Kidney (tissue), 22 donors: Measurements from ENCODE around the gene NEURL1B. TPM values are rescaled to one million over a fixed set of nuclear protein-coding genes. Genes with fewer than 3 reads are reported as not detected.

Experiments
- DNase-seq, 5 donors: peaks; one replicate each; pipeline ENCODE4 v3.0.0-alpha.2; 2013 to 2020
- FAIRE-seq: peaks from 2 replicates; lab custom pipeline; 2012; peaks lifted over from hg19 to GRCh38; lab: Jason Lieb, UNC
- H3K27ac ChIP-seq, 2 donors: one replicate each; pipeline ENCODE4 v1.7.0; 2013; ENCODE audit warnings: low read depth in 2 of 2, low read length in 2 of 2, inconsistent platforms in 1 of 2
- H3K27me3 ChIP-seq: one replicate; pipeline ENCODE4 v1.7.1; 2013; ENCODE audit warnings: low read length, inconsistent platforms; ENCODE audit not compliant: control insufficient read depth, insufficient read depth
- H3K36me3 ChIP-seq, 3 donors: one replicate each; pipeline versions ENCODE4 v1.7.0 to v1.7.1; 2013; ENCODE audit warnings: low read length in 3 of 3, control low read depth in 1 of 3, inconsistent platforms in 1 of 3; ENCODE audit not compliant: insufficient read depth in 3 of 3, control insufficient read depth in 2 of 3
- H3K4me1 ChIP-seq, 3 donors: one replicate each; pipeline versions ENCODE4 v1.7.0 to v1.7.1; 2013; ENCODE audit warnings: low read length in 3 of 3, inconsistent platforms in 1 of 3, low read depth in 1 of 3; ENCODE audit not compliant: control insufficient read depth in 2 of 3, insufficient read depth in 2 of 3
- H3K4me3 ChIP-seq, 3 donors: one replicate each; pipeline versions ENCODE4 v1.7.0 to v1.8.1; 2013; ENCODE audit warnings: low read length in 3 of 3, control low read depth in 1 of 3, inconsistent platforms in 1 of 3
- H3K9ac ChIP-seq, 3 donors: one replicate each; pipeline versions ENCODE4 v1.7.0 to v1.7.1; 2013; ENCODE audit warnings: low read length in 3 of 3, control low read depth in 1 of 3, inconsistent platforms in 1 of 3
- H3K9me3 ChIP-seq, 3 donors: one replicate each; pipeline versions ENCODE4 v1.7.0 to v1.7.1; 2013; ENCODE audit warnings: low read length in 3 of 3, control low read depth in 1 of 3, inconsistent platforms in 1 of 3; ENCODE audit not compliant: control insufficient read depth in 2 of 3, insufficient read depth in 1 of 3
- CTCF ChIP-seq: IDR thresholded peaks from 3 replicates; pipeline ENCODE4 v1.5.1; 2012; ENCODE audit warnings: mild to moderate bottlenecking, moderate library complexity, borderline replicate concordance; ENCODE audit not compliant: insufficient read depth; ENCODE audit errors: extremely low read depth
- intact Hi-C: fragments of 100-400 bp; cut with DNase I; formaldehyde crosslinking; loops from one replicate; pipeline ENCODE4 v1.11.1; 2022
- long read RNA-seq, 10 donors: library from polyadenylated mRNA in 1 of 10; unstranded in 1 of 10; transcript quantifications; one replicate each; pipeline ENCODE4 v2.0.0 and lab custom pipeline, GENCODE V29; 2021 to 2026
- polyA plus RNA-seq: library from polyadenylated mRNA; stranded (reverse); fragments of 350-450 nt; fragmentation: Illumina TruSeq; extraction: RNeasy Lipid Tissue Mini Kit (QIAGEN cat#74804); gene quantifications from one replicate; pipeline ENCODE4 v1.2.3, GENCODE V29; 2014; ENCODE audit warnings: low read depth, low replicate concordance; ENCODE audit not compliant: insufficient read depth
- total RNA-seq: library from RNA; stranded (reverse); fragmentation: NEBNext Ultra II Directional; extraction: Animal tissue kit (Norgen Biotek cat#: 25700); gene quantifications from one replicate; pipeline ENCODE4 v1.2.1, GENCODE V29; 2021
- donor health status: control.
- donor health status: control.
- donor health status: control.
- donor health status: control.
- donor health status: control.
- donor health status: DM: yes; HTN: yes; CAD: no.
- donor health status: Normal renal cell carcinoma (clear cell type).

Gene NEURL1B
- total RNA-seq (42.6 TPM), polyA plus RNA-seq (5.4 TPM)
- long read RNA-seq, donor 1, full-length matches to known transcripts: 1 of 1 reads
- long read RNA-seq, donor 1, partial matches to known transcripts: 0 of 1 reads
- long read RNA-seq, donor 1, other reads (novel, unspliced or antisense): 0 of 1 reads
- long read RNA-seq, donor 2: 0 reads
- long read RNA-seq, donor 3, full-length matches to known transcripts: 1 of 132 reads
- long read RNA-seq, donor 3, partial matches to known transcripts: 131 of 132 reads
- long read RNA-seq, donor 3, other reads (novel, unspliced or antisense): 0 of 132 reads
- long read RNA-seq, donor 4: 0 reads
- long read RNA-seq, donor 5: 0 reads
- long read RNA-seq, donor 6: 0 reads
- long read RNA-seq, donor 7, partial matches to known transcripts: 1 of 22 reads
- long read RNA-seq, donor 7, other reads (novel, unspliced or antisense): 21 of 22 reads
- long read RNA-seq, donor 8, full-length matches to known transcripts: 1 of 1 reads
- long read RNA-seq, donor 8, partial matches to known transcripts: 0 of 1 reads
- long read RNA-seq, donor 8, other reads (novel, unspliced or antisense): 0 of 1 reads
- long read RNA-seq, donor 9, full-length matches to known transcripts: 1 of 1 reads
- long read RNA-seq, donor 9, partial matches to known transcripts: 0 of 1 reads
- long read RNA-seq, donor 9, other reads (novel, unspliced or antisense): 0 of 1 reads
- long read RNA-seq, donor 10, full-length matches to known transcripts: 2 of 2 reads
- long read RNA-seq, donor 10, partial matches to known transcripts: 0 of 2 reads
- long read RNA-seq, donor 10, other reads (novel, unspliced or antisense): 0 of 2 reads

- no peak for TF ChIP-seq CTCF
- Histone ChIP-seq H3K9ac (peak within 1 kb of the TSS in 2 of 3 donors; percentile 16 to 62), H3K27me3 (no peaks in the 10 kb centered on the region), H3K4me1 (peaks cover 0 to 16% (median 0%) of the 10 kb centered on the region in 3 donors), H3K9me3 (no peaks in the 10 kb centered on the region), H3K36me3 (no peaks in the 10 kb centered on the region), H3K4me3 (peak within 1 kb of the TSS; percentile 37 to 60 (median 47)), H3K27ac (peak within 1 kb of the TSS; percentile 73 to 86)
- no peak for FAIRE-seq
- intact Hi-C loops: no loop called here
- DNase-seq: peak; percentile 82 to 94 (median 88)
Observed at GRCh38 chr5:172640822-172641358, at the start of gene NEURL1B. Gene NEURL1B (plus strand): TSS chr5:172641263. CDS start chr5:172641407, 144 bp downstream.

- Histone ChIP-seq H3K27ac (no peak overlapping the region), H3K9me3 (no peaks in the 10 kb centered on the region), H3K9ac (no peak overlapping the region), H3K27me3 (no peaks in the 10 kb centered on the region), H3K4me1 (no peaks in the 10 kb centered on the region), H3K4me3 (no peak overlapping the region), H3K36me3 (no peaks in the 10 kb centered on the region)
- TF ChIP-seq CTCF: no peak
- intact Hi-C loops: no loop called here
- FAIRE-seq (no peak), DNase-seq (no peak)
Observed at GRCh38 chr5:172591636-172592035, 49.4 kb upstream of the NEURL1B start.

- no peaks in the 10 kb centered on the region for H3K27me3 ChIP-seq
- no peak for TF ChIP-seq CTCF
- no peak overlapping the region for H3K9ac ChIP-seq
- intact Hi-C loops: no loop called here
- FAIRE-seq: no peak
- H3K27ac ChIP-seq: no peak overlapping the region
- peak in 1 of 5 donors; percentile 48 for DNase-seq
- H3K4me1 ChIP-seq: peaks cover 0 to 4% (median 0%) of the 10 kb centered on the region in 3 donors
- no peaks in the 10 kb centered on the region for H3K36me3 ChIP-seq
- no peaks in the 10 kb centered on the region for H3K9me3 ChIP-seq
- H3K4me3 ChIP-seq: no peak overlapping the region
Observed at GRCh38 chr5:172592881-172593280, 48.2 kb upstream of the NEURL1B start.
